Measurements from ENCODE around the gene SPATA21.
"Not testable (repeated sequence)": the region's sequence is repeated elsewhere in the genome, so short reads cannot be mapped to it uniquely, and the experiment has no call there.

SPATA21 gene, protein sequence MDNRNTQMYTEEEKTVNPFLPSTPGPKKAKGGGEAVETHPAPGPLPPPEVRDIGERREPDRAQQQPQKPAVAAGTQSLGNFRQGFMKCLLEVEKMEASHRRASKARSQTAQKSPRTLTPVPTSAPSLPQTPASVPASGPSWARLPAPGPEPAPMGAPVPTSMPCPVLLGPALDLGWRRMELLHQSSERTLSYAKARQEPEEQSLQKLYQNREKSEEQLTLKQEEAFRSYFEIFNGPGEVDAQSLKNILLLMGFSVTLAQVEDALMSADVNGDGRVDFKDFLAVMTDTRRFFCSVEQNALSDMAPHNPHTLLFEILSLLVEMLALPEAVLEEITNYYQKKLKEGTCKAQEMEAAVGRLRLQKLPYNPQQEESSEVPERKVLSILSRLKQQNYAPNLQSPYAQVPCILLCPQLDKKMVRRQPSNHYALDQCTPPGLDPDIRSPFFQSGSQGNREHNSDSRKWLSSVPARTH

DNA sequence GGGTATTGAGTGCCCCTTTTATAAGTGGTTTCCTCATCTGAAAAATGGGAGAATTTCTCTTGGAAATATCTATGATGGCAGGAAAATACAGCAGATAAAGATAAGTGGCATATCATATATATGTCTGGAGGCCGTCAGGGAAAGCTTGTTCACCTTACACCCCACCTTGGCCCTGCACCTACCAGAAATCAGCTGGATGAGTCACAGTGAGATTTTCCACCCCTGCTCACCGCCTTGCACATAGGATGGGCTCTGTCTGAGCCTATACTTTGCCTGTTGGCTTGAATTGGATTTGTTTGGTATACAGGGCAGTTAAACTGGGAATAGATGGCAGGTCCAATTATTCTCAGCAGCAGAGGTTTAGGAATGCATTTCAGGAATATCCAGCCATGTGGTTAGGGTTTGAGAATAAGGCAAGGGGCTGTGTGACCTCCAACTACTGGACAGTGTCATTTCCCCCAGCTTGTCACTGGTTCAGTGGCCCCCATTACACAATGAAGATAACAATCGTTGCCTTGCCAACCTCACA, at the start of gene SPATA21:
TSS of gene SPATA21 (minus strand) at position 479 of the 529 bp plus-strand sequence. CDS start 6,053 bp downstream, outside the sequence.
- no peak for DNase-seq (ENCODE audit: low read depth in 2 of 2)

DNA sequence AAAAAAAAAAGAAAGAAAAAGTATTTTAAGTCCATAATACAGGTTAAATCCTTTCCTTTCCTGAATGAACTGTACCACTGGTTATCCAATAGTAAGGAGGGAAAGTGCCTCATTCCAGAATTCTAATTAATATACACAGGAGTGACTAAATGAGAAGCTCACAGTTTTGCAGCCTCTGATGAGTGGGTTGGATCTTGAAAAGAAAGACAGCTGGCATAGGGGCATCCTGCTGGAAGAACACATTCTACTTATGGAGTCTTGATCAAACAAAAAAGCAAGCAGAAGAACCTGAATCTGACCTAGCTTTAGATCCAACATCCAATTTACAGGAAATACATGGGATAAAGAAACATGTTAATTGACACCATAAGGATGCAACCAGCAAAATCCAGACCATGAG, 49.8 kb upstream of the SPATA21 start:
- DNase-seq (ENCODE audit: low read depth in 2 of 2), result not testable (repeated sequence)

DNA sequence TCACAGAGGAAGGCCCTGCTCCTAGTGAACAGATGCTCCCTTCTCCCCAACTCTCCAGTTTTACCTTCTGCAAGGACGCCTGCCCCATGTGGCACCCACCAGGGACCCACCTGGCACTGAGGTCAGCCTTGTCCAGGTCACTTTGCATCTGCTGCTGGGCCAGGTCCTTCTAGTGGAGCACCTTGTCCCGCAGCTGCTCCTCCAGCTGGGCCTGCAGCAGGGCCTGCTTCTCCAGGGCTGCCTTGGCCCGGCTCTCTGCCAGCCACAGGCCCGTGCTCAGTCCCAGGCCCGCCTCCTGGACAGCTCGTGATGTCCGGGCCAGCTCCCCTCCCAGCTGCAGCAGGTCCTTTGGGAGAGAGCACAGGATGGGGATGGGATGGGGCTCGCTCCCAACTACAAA, 49.1 kb upstream of the SPATA21 start:
- not testable (repeated sequence) for DNase-seq (ENCODE audit: low read depth in 2 of 2)

DNA sequence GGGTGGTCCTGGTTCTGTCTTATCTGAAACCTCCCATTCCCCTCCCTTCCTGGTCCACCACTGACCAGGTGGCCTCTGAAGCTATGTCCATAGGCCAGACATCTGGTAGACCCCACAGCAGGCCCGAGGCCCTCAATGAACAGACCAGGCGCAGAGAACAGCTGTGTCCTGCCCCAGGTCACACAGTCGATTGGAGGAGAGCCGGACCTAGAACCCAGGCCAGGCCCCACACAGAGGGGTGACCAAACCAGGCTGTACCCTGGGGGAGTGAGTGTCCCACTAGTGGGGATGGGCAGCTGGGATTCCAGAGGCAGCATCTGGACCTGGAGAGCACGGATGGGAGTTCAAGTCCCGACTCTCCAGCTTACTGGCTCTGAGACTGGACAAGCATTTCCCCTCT, 47.7 kb upstream of the SPATA21 start:
- no peak for DNase-seq (ENCODE audit: low read depth in 2 of 2)

DNA sequence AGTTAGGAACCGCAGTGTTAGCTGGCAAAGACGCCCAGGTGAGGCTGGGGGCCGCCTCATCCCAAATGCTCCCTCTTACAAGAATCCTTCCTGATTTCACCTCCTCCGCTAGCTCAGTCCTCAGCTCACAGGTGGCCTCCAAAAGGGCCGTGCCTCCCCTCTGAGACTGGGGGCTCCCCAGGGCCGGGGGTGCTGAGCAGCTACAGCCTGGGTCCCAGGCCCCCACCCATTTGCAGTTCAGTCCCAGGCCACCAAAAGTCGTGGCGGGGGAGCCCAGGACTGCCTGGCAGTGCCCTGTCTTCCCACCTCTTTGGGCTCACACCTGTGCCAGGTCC, 47.2 kb upstream of the SPATA21 start:
- DNase-seq (ENCODE audit: low read depth in 2 of 2), result no peak

DNA sequence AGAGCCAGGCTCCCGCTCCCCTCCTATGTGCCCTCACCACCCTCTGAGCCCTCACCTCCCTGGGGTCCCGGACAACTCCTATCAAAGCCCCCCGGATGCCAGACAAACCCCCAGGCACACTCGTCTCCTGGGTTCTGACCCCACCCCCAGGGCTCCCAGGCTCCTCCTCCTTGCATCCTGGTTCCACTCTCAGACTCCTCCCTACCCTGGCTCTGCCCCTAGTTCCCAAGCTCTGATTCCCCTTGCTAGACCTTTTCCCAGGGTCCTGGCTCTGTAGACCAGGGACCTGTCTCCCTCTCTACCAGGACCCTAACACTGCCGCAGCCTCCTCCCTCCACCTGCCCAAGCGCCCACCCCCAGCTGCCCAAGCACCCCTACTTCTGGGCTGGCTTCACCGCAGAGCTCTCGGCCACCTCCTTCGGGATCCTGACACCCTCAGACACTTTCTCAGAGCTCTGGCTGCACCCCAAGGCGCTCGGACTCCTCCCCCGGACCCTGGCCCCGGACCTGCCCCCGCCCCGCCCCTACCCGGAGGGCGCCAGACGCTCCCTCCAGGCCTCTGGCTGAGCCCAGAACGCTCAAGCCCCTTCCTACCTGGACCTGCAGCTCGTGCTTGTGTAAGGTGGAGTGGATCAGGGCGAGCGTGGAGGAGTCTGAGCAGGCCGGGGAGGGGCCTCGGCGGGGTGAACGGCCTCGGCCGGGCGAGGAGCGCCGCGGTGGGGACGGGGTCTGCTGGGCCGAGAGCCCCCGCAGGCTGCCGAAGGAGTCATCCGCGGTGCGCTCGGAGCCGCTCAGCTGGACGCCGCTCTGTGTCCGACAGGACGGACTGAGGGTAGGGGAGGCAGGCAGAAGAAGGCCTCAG, 46.6 kb upstream of the SPATA21 start:
- DNase-seq (ENCODE audit: low read depth in 2 of 2), result not testable (repeated sequence)

DNA sequence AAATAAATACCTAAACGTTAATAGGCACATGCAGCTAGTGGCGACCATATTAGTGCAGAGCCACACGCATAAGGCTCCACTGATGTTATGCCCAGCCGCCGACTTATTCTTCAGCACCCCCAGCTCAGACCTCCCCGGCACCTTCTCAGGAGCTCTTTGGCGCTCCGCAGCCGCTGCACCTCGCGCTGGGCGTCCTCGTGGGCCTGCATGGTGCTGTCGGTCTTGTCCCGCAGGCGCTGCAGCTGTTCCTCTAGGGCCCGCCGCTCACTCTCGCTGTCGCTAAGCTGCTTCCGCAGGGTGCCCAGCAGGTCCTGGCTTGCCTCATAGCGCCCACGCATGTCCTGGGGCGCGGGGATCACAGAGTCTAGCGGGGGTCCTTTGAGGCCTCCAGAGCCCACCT, 45.9 kb upstream of the SPATA21 start:
- DNase-seq (ENCODE audit: low read depth in 2 of 2), result not testable (repeated sequence)

DNA sequence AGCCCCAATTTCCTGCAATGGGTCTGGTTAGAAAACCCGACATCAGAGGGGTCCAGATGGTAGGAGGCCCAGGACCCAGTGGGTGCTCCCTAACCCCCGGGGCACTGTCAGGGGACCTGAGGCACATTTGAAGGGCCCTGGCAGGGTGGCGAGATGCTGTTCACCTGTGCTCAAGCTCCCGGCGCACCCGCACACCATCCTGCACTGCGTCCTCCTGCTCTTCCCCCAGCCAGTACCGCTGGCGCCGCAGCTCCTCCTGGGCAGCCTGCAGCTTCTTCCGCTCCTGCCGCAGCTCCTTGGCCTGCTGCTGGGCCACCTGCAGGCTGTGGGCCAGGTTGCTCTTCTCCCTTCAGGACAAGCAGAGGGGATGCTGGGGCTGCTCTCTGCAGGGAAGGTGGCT, 40.9 kb upstream of the SPATA21 start:
- DNase-seq (ENCODE audit: low read depth in 2 of 2), result no peak

DNA sequence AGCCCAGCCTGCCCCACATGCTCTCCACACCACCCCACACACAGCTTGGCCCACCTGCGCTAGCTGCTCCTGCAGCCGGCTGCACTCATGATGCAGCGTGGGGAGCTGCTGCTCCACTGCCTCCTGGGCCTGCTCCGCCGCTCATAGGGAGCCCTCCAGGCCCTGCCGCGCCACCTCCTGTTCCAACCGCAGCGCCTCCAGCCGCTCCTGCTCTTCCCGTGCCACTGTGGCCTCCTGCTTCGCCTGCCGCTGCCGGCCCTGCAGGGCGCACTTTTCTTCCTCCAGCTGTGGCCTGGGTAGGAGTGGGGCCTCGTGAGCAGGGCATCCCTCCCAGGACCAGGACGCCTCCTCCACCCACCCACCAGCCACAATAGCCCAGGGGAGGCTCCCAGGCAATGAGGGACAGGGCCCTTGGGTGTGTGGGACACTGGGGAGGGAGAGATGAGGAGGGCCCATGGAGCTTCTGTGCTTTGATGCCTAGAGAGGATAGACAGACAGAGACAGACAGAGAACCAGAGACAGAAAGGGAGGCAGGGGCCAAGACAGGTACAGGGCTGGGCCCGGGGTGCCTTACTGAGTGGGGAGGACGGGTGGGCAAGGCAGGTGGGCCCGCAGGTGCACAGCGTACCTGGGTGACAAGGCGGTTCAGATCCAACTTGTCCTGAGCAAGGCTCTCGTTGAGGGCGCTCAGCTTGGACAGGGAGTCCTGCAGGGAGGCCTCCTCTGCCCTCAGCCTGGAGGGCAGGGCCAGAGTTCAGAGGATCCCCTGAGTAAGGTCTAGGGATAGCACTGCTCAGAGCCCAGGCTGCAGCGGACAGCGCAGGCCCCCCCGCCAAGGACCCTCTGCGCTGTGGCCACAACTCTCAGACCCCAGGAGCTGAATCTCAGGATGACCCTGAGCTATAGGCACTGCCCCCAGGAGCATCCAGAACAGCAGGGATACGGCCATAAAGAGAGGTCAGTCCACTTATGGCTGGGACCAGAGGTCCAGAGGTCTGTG, 38.8 kb upstream of the SPATA21 start:
- not testable (repeated sequence) for DNase-seq (ENCODE audit: low read depth in 2 of 2)

DNA sequence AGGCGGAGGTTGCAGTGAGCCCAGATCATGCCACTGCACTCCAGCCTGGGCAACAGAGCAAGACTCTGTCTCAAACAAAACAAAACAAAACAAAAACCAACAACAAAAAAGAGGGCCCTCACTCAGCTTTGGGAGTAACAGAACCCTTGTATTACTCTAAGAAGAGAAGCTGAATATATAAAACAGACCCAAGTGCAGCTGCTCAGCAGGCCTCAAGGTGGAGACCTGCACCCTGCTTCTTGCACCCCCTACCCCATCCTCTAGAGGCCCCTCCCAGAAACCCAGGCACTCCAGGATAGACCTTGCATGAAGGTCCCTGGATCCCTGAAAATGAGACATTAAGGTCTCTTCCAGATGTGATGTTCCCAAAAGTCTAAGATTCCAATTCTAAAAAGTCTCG, 37.7 kb upstream of the SPATA21 start:
- DNase-seq (ENCODE audit: low read depth in 2 of 2), result not testable (repeated sequence)

DNA sequence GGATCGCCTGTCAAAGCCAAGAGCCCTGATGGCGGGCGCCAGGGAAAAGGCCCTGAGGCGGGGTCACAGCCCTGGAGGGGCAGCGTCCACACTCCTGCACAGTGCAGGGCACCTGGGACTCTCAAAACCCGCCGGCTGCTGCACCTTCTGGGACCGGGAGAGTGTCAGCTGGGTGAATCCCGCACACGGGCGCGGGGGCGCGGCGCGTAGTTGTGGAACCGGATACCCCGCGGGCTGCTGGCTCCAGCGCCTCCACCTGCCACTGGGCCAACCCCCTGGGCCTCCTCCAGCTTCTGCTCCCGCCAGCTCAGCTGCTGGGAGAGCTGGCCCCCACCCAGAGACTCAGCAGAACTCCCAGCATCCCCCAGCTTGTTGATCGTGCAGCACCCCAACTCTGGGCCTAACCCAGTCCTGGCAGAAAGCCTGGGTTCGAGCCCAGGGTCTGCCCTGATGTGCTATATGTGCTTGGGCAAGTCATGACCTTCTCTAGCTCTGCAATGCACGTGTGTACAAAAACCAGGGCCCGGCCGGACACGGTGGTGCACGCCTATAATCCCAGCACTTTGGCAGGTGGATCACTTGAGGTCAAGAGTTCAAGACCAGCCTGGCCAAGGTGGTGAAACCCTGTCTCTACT, 37.1 kb upstream of the SPATA21 start:
- DNase-seq (ENCODE audit: low read depth in 2 of 2), result no peak

DNA sequence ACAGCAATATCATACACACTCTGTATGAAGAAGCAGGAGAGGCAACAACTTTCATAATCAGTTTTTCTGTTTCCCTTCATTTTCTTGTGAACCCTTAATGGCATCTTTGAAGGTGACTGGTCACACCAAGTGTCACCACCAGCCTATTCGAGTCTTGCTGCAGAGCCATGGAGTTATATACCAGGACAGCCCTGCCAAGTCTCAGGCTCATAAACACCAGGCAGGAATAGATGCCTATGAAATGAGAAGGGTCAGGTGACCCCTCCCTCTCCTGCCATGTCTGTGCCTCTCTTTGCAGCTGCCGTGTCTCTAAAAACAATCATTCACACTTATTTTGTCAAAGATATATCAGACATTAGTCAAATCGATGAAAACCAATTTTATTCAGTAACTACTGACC, 31.3 kb upstream of the SPATA21 start:
- no peak for DNase-seq (ENCODE audit: low read depth in 2 of 2)

DNA sequence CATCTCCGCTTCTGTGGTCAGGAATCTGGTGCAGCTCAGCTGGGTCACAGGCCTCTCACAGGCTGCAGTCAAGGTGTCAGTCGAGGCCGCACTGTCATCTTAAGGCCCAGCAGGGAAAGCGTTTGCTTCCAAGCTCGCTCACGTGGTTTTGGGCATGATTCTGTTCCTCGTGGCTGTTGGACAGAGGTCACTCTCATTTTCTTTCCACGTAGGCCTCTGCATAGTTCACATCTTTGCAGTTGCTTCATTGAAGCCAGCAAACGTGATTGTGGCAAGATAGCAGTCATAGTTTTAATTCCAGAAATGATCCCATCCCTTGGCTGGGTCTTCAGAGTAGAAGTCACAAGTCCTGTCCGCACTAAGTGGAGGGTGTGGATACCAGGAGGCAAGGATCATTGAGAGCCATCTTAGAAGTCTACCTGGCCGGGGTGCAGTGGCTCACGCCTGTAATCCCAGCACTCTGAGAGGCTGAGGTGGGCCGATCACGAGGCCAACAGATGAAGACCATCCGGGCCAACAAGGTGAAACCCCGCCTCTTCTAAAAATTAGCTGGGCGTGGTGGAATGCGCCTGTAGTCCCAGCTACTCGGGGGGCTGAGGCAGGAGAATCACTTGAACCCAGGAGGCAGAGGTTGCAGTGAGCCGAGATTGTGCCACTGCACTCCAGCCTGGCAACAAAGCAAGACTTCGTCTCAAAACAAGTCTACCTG, 27.8 kb upstream of the SPATA21 start:
- no peak for DNase-seq (ENCODE audit: low read depth in 2 of 2)

DNA sequence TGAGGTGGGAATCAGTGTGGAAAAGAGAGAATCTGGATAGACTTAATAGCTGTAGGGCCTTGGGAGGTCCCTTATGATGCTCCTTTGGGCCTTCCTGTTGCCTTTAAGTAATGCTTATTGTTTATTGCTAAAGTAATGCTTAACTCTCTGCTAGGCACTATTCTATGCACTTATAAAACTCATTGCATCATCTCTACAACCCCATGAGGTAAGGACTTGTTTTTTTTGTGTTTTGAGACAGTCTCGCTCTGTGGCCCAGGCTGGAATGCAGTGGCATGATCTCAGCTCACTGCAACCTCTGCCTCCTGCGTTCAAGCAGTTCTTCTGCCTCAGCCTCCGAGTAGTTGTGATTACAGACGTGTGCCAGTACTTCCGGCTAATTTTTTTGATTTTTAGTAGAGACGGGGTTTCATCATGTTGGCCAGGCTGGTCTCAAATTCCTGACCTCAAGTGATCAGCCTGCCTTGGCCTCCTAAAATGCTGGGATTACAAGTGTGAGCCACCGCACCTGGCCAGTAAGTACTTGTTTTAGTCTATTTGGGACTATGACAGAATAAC, 25.6 kb upstream of the SPATA21 start:
- no peak for DNase-seq (ENCODE audit: low read depth in 2 of 2)

DNA sequence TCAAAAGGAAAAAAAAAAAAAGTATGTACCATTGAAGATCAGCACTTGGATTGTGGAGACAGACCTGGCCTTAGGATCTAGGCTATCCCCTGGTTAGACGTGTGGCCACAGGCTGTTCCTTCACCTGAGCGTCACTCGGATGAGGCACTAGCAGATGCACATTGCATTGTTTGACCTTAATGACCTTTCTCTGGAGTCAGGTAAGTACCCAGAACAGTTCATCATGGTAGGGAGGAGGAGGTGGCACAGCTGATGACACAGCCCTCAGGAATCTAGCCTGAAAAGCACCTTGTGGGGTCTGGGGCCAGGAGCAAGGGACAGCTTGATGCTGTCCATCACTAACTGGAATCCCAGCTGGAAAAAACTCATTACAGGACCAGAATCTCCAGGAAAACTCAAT, 24.5 kb upstream of the SPATA21 start:
- no peak for DNase-seq (ENCODE audit: low read depth in 2 of 2)

DNA sequence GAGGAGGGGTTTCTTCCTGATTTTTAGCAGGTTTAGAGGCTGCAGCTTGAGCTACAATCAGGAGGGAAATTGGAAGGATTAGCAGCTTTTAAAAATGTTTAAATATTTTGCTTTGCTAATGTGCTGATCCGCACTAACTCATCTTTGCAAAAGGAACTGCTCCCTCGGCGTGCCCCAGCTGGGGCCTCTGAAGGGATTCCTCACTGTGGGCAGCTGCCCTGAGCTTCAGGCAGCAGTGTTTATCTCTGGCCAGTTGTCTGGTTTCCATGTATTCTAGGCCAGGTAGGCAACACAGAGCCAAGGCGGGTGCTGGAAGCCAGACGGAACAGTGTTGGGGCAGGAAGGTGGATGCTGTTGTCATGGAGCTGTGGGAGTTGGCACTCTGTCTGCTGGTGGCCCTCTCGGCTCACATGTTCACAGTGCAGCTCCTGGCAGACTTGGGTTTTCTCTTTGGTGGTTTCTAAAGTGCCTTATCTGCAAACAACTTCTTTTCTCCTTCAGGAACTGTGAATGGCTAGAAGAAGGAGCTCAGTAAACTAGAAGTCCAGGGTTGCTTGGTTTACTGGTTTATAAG, 22.2 kb upstream of the SPATA21 start:
- no peak for DNase-seq (ENCODE audit: low read depth in 2 of 2)

DNA sequence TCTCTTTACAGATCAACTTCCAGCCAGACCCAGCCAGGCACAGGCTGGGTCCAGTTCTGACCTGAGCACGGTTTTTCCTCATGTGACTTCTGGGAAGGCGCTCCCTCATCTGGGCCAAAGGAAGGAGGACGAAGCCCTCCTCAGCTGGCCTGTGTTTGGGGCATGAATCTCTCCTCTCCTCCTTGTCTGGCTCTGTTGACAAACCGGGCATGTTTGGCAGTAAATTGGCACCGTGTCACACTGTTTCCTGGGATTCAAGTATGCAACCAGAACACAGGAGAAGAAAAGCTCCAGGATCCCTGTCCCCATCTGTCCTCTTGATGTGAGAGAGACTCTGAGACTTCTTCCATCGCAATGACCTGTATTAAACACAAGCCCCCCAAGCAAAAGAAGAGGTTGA, 21.6 kb upstream of the SPATA21 start:
- DNase-seq (ENCODE audit: low read depth in 2 of 2), result no peak

DNA sequence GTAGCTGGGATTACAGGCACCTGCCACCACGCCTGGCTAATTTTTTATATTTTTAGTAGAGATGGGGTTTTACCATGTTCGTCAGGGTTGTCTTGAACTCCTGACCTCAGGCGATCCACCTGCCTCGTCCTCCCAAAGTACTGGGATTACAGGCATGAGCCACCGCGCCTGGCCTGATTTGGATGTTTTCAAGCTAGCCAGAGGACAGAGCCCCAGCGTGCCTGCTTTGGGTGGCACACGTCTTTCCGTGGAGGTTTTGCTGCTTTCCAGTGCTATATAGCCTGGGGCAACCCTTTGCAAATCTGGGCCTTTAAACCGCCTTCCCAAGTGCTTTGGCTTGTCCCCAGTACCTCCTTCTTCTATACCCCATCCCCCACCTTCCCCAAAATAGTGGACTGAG, 18.9 kb upstream of the SPATA21 start:
- not testable (repeated sequence) for DNase-seq (ENCODE audit: low read depth in 2 of 2)

DNA sequence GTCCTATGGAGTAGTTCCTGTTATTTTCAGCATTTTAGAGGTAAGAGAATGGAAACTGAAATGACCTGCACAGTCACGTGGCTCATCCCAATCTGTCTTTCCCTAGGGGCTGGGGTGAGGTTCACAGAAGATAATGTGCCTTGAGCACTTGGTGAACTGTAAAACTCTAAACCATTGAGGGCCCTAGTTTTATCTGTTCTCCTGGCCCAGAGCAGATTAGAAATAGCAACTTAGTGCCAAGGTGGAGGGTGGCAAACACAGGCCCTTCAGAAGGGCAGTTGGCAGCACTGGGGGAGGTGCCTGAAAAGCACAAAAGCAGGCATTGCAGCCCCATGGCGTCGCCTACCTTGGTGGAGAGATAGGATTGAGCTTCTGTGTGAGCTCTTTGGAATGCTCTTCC, 17.7 kb upstream of the SPATA21 start:
- DNase-seq (ENCODE audit: low read depth in 2 of 2), result not testable (repeated sequence)
